Measurements from ENCODE around the gene CLTA.
A peak's percentile ranks its signal among the peaks of the same experiment; 100 is the strongest.
"Not testable (repeated sequence)": the region's sequence is repeated elsewhere in the genome, so short reads cannot be mapped to it uniquely, and the experiment has no call there.

The CLTA gene

DNA sequence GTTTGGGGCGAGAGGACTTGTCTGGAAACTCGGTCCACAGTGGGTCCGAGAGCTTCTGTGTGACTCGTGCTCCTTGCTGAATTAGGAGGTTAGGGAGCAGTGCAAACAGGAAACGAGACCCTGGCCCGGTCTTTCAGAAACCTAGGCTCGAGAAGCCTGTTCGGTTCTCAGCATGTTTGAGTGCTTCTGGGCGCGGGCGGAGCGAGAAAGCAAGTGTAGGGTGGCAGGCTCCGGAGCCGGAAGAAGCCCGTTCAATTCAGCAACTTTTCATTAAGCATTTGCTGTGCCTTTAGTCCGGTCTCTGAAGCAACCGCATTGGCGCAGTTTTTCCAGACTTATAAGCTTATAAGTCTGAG is 547 bp downstream of the CLTA start:
- peak; percentile 58 for DNase-seq

DNA sequence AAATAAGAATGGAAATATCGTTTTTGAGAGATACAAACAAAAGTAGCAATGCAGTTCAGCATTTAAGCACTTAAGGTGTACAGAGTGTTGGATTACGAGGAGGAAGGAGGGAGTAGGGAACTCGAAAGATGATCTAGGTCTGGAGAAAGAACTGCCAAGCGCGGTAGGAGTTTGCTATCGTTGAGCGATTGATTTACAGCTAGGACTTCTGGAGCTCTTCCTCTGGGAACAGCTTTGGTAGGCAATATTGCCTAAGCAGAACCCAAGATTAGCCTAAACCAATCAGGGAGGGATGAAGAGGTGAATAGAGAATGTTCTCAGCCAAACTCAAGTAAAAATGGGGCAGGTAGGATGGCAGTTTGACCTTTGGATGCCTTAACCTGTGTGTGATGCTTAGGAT is 965 bp downstream of the CLTA start:
- DNase-seq = no peak

DNA sequence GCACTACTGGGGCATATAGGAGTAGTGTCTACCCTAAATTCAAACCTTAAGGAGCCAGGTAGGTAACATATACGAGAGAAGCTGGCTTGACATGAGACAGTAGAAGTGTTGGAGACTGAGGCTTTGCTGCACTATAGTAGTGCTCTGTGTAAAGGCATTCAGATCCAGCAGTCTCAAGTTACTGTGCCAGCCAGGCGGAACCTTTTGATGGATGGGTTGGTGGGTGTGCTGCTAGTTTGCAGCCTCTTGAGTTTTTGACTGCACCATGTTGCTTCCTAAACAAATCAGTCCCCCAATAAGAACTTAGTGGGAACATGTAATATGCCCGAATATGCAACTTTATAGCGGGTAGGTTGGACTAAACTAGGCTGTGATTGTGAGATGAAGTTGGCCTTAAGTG is 1.5 kb downstream of the CLTA start:
- DNase-seq = no peak

DNA sequence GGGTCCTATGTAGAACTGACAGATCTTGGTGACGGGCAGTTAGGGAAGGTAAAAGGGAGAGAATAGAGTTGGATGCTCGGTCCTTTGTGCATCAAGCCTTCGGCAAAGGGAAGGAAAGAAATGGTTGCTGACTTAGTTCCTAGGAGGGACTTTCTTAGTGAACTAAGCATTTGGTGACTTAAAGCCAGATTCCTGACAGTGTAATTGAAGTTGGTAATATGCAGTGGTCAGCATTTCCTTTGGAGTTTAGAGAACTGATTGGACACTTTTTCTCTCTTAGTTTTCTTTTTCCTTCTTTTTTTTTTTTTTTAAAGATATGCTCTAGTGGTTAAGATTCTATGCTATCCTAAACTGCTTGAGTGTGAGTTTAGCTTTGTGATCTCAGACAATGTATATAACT is 2.3 kb downstream of the CLTA start:
- no peak for DNase-seq

DNA sequence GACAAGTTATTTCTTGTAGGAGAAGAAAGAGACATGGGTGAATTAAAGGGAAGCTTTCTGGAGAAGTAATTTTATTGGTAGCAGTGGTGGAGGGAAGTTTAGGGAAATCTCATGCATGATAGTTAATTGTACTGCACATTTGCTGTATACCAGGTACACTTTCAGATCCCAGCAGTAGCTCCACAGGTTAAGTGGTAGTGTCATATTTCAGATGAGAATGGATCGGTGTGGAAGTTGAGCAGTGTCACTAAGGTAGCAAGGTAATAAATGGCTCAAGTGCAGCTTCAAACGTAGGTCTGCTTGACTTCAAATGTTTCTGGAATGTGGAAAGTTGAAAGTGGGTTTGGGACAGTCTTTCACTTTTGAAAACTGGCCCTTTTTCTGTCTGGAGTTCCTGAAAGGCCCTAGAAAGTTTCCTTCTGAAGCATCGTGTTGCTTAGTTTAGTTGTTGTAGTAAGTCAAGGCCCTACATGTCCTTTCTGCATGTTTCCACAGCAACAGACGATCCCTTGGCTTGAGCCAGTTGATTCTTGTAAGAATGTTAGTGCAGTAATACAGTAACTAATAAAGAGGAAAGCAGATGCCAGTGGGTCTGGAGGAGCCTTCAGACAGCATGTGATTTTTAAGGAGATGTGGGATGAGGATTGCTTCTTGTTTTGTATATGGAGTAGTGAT is 3.7 kb downstream of the CLTA start:
- no peak for DNase-seq

DNA sequence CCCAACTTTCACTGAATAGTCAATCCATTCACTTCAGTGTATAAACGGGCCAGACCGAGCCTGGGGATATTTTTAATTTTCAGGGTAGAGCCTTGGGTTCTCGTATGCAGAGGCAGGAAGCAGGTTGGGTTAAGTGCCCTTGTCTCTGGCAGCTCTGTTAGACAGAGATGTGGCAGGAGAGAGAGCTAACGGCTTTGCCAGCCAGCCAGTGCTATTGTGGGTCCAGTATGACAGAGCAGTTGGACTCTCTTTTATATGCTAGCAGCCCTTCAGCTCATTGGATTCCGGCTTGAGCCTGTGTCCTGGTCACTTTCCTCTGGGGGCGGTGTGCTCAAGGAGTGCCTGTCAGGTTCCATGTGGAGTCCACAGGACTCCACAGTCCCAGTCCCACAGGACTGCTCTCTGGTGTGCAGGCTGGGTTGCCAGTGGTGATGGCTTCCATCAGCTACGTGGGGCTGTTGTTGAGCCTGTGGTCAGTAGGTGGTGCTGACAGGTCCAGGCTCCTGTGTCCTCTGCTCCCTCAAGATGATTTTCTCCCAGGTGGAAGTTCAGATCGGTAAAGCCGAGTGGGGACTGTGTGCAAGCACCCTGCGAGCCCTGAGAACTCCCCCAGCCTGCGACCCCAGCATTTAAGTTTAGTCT is 14.3 kb downstream of the CLTA start:
- no peak for DNase-seq

DNA sequence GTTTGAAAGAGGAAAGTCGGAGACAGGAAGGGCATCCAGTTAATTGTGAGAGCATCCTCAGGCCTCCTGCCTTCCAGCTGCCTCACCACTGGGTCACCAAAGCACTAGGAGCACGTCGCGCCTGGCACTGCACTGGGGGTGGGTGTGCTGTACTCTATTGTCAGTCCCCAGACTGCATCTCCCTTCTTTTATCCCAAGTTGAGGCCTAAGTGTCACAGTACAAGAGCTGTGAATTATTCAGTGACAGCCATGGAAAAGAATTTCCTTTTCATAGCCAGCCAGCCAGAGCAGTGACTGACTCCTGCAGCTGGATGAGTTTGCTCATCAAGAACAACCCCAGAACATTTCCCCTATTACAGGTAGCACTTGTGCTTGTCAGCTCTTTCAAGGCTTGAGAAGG is 16.3 kb downstream of the CLTA start:
- no peak for DNase-seq

DNA sequence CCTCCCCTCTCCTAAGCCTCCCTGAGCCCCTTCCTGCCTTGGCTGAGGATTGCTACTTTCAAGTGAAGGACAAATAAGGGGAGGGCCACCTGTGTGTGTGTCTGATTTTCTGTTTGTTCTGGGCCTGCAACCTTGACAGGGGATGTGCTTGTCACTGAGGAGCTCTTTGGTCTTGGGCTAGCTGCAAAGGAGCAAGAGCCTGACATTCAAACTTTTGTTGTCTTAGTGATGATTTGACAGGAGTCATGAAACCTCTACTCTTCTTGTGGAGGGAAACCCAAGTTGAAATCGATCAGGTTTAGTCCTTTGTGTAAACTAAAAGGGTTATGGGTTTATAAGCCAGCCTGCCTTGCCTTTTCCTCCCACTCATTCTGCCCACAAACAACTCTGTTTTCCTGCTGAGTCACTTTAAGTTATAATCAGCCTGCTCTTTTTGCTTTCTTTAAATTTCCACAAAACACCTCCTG is 16.9 kb downstream of the CLTA start:
- DNase-seq = no peak

DNA sequence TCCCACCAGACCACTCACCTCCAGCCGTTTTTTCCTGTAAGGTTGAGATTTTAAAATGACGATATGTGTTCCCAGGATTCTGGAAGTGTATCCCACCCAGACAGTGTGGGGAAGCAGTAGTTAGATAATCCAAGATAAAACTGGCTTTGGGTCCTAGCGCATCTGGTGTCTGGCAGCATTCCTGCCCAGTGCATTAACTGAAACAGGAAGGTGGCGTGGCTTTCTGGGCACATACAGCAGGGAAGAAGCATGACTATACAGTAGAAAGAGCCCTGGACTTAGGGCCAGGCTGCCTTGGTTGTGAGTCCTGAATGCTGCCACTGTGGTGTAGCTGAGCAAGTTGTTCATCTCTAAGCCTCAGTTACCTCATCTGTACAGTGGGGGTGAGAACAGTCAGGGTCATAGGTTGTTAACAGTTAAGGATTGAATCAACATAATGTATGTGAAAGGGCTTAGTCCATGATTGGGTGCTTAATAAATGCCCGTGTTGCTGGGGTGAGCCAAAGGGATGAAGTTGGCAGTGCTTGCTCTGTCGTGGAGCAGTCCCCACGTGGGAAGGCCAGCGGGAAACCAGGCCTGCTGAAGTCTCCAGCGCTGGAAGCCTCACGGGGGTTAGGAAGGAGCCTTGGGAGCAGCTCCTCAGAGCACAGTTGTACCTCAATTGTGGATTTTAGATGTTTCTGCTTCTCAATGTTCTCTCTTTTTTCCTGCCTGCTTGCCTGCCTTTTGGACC is 18.0 kb downstream of the CLTA start:
- no peak for DNase-seq

DNA sequence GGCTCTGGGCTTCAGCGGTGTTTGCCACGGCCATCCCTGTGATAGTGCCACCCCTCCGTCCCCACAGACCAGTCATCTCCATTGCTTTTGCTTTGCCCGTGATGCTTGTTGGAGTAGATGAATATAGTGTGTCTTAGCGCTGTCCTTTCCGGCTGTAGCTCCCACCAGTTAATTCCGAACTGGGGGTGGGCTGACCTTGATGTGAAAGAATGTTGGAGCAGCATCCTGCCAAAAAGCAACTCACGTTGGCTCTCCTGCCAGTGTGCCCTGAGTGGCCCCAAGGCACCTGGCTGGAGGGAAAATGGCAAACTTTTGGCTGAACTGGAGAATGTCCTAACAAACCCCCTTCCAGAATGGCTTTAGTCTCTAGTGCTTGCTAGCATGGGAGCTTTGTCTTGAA is 20.0 kb downstream of the CLTA start:
- DNase-seq = no peak

DNA sequence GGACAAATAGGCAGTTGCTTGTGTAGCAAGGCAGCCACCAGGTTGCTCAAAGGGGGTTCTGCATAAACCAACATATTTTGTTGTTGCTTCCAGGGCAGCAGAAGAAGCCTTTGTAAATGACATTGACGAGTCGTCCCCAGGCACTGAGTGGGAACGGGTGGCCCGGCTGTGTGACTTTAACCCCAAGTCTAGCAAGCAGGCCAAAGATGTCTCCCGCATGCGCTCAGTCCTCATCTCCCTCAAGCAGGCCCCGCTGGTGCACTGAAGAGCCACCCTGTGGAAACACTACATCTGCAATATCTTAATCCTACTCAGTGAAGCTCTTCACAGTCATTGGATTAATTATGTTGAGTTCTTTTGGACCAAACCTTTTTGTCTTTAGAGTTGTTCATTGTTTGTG is 20.8 kb downstream of the CLTA start:
- DNase-seq = no peak

DNA sequence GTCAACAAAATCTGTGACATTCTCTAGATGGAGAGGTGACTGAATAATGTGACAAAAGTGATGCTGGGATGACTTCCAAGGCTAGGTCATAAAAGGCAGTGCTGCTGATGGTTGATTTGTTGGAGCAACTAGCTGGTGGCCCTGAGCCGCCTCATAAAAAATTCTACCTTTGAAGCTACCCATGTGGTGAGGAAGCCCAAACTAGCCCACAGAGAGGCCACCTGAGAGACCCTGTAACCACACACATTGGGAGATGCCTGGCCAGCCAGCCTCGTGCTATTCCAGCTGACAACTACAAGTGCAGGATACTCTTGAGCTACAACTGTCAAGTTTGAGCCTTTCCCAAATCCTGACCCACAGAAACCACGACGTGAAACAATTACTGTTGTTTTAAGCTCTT is 22.7 kb downstream of the CLTA start:
- no peak for DNase-seq

DNA sequence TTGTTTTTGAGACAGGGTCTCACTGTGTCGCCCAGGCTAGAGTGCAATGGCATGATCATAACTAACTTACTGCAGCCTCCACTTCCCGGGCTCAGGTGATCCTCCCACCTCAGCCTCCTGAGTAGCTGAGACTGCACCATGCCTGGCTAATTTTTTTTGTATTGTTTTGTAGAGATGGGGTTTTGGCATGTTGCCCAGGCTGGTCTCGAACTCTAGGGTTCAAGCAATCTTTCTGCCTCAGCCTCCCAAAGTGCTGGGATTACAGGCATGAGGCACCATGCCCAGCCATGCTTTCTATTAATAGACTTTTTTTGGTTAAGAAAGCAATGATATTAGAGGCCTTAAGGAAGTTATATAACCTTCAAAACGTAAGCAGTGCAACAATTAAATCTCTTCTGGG is 23.3 kb downstream of the CLTA start:
- DNase-seq = no peak

DNA sequence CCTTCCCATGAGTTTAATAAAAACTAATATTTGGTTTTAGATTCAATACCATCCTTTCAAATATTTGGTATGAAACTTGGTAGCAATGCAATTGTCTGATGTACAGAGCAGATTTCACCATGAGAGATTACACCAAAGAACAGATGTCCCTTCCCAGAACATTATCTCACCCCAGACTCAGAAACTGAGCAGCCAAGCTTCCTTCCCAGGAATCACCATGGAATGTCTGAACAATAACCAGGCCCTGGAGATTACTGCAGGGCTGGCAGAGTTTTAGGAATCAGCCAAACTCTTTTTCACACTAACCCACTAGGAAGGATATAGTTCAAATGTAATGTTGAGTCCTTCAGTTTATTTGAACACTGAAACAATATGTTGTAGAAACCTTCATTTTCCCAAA is 23.9 kb downstream of the CLTA start:
- DNase-seq = no peak

DNA sequence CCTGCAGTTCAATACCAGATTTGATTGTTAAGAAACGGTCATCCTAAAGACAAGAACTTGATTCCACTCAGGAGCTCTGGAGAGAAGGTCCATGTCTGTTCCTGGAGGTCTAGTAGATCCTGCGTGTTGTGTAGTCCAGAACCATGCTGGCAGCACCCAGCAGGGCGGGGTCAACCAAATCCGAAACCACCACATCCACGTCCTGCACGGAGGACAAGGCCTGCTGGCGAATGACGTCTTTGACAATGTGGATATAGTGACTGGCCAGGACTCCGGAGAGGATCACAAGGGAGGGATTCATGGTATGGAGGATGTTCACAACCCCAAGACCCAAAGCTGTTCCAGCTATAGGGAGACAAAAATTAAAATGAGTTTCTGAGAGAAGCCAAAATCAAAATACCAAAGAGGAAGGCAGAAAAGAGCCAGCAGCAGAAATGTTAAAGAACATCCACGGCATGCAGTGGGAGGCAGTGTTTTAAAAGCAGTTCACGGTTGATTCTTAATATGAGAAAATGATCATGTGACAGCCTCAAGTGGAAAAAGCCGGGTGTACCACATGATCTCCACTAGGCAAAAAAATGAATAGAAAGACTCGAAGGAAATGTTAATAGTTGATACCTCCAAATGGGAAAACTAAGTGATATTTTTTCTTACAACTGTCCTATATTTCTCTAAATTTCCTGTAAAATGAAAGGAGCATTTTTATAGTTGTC is 26.7 kb downstream of the CLTA start:
- DNase-seq = no peak

DNA sequence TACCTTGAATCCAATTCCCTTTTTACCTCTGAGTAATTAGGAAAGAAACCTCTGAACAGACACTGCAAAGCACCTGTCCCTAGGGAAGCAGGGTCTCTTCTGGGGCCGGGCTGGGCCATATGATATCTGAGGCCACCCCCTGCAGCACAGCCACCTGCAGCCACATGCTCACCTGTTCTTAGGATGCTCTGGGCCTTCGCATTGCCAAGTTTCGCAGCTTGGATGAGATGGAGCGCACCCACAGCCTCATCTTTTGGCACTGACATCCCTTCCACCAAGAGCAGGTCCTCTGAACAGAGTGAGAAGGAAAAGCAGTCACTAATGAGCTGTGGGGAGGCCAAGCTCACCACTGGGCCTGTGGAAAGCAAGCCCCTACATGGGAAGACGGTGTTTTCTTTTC is 27.3 kb downstream of the CLTA start:
- DNase-seq = no peak

DNA sequence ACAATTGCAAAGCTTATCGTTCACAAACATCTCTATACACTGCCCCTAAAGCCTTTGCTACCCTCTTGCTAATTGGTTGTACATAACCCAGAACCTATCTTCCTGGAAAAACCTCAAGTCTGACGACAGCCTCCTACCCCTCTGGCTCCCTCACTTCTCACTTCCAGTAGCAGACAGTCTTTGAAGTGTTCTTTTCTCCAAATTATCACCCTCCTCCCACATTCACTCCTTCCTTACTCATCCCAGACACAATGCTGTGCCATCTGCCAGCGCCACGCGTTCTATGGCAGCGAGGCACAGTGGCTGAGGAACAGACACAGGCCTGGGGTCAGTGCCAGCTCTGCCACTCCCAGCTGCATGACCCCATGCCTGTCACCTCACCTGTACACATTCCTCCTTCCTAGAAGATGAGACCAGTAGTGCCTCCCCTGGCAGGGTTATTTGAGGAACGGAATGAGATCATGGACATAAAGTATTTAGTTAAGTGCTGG is 27.7 kb downstream of the CLTA start:
- no peak for DNase-seq

DNA sequence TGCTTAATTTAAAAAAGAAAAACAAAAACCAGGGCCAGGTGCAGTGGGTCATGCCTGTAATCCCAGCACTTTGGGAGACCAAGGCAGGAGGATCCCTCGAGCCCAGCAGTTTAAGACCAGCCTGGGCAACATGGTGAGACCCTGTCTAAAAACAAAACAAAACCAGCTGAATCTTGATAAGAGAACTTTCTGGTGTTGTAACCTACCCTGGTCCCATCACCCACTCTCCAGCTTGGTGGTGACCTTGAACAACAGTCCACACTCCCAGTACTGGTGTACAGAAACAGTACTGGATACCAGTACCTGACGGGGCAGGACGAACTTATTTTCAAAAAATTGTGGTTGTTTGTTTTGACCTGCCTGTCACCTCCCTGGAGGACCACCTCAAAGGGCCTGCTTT is 30.9 kb downstream of the CLTA start:
- no peak for DNase-seq

DNA sequence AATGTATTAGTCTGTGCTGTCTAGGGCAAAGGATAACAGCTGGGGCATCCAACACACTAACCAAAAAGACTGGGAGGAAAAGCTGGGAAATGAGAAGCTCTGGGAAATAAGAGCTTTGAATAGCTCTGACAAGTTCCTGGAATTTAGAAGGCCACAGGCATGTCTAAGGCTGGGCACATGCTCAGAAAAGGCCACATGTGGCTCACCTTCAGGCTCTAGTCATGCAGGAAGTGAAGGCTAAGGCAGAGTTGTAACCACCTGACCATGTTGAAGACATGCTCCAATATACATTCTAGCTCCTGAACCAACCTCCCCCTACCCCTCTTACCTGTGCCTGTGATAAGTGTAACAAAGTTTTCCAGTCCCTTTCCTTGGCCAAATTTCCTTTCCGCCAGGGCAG is 31.7 kb downstream of the CLTA start:
- DNase-seq = no peak

DNA sequence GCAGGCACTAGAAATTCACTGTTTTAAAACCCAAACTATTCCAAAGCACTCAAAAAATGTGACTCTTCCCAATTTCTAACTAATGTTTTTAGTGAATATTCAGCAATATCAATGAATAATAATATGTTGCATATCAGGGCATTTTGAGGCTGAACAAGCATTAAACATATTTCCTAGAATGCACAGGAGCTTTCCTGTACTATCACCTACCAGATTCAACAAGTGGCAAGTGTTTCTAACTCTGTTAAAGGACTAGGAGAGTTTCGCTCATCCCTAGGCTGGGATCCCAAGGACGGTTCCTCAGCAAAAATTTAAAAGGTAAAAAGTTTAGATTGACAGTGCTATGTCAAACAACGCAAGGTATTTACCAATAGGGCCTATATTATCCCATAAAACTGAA is 46.5 kb downstream of the CLTA start:
- no peak for DNase-seq

DNA sequence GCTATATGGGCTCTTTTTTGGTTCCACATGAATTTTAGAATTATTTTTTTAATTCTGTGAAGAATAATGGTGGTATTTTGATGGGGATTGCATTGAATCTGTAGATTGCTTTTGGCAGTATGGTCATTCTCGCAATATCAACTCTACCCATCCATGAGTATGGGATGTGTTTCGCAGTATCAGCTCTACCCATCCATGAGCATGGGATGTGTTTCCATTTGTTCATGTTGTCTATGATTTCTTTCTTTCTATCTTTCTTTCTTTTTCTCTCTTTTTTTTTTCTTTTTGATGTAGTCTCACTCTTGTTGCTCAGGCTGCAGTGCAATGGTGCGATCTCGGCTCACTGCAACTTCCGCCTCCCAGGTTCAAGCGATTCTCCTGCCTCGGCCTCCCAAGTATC is 48.5 kb downstream of the CLTA start:
- not testable (repeated sequence) for DNase-seq

DNA sequence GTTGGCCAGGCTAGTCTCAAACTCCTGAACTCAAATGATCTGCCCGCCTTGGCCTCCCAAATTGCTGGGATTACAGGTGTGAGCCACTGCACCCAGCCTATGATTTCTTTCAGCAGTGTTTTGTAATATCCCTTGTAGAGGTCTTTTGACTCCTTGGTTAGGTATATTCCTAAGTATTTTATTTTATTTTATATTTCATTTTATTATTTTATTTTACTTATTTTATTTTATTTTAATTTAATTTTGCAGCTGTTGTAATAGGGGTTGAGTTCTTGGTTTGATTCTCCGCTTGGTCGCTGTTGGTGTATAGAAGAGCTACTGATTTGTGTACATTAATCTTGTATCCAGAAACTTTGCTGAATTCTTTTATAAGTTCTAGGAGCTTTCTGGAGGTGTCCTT is 49.0 kb downstream of the CLTA start:
- not testable (repeated sequence) for DNase-seq

DNA sequence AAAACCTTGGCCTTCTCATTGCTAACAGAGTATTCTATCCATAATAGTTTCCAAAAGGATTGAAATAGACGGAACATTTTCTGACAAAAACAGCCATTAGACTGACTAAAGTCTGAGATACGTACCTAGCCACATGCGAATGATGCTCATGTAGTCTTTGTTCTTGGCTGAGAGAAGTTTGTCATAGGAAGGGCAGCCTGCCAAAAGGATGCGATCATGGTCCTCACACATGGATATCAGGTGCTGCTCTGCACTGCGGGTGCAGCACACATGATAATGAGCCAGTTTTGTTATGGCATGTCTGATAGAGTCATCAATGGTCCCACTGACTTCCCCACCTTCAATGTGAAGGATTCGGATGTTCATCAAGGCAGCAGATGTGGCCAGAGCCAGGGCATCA is 55.2 kb downstream of the CLTA start:
- no peak for DNase-seq

DNA sequence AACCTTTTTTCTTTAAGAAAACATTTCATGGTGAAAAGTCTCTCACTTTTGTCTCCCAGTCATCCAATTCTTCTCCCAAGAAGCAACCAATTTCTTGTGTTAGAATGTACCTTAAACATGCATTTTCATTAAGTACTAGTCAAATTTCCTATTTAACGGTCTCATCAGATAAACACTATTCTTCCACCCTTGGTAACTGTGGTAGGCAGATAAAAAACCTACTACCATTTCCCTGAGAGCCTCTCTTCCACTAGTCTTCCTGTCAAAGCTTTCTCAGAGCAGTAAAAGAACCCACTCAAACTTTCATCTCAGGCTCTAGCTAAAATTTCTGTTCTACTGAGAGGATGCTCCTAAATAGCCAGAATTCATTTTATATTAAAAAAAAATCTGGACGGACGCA is 56.6 kb downstream of the CLTA start:
- DNase-seq = no peak
